ENCODE data around the gene SET.
"Not testable (repeated sequence)": the region's sequence is repeated elsewhere in the genome, so short reads cannot be mapped to it uniquely, and the experiment has no call there.

The SET gene

DNA sequence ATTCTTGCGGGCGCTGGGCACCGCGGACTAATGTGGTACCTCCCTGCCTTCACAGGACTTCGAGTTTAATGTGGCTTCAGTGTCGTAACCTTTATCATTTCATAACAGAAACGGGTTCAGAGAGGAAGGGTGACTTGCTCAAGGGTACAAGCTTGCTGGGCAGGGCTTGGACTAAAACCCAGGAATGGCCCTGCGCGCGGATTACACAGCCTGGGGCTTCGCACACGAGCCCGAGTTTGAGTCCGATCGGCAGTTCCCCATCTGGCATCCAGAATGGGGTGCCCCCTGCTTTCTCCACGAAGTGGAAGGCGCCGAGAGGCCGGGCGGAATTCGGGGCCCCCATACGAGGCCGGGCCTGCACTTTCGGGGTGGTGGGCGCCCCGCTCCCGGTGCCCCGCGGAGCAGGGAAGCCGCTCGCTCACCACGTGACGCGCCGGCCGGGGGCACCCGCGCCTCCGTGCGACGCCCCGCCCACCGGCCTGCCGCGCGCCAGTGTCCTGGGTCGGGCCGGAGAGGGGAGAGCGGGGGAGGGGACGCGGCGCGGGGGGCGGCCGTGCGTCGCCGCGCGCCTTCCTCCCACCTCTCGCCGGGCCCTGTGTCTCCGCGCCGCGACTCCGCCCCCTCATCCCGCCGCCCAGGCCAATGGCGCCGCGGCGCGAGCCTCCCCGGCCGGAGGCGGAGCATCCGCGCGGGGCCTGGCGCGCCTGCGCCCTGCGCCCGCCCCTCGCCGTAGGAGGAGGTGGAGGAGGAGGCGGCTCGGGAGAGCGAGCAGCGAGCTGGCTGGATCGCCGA is at the start of gene SET:
Gene SET (plus strand): TSS at position 722 of the 792 bp plus-strand sequence. CDS start 361 bp downstream, outside the sequence.
- DNase-seq: peak in 55 of 56 donors; percentile 52 to 94 (median 85)

GRCh38 chr9:128640603-128641002 is 48.4 kb upstream of the SET start:
- no peak for DNase-seq

GRCh38 chr9:128642675-128643245 is 46.3 kb upstream of the SET start:
- DNase-seq: no peak

- DNase-seq: no peak
These were observed 45.3 kb upstream of the SET start for GRCh38 chr9:128643519-128644300.

- DNase-seq: not testable (repeated sequence)
These were observed 40.8 kb upstream of the SET start for GRCh38 chr9:128648206-128648605.

GRCh38 chr9:128651798-128652197 is 37.2 kb upstream of the SET start:
- DNase-seq: no peak

GRCh38 chr9:128653908-128654307 is 35.1 kb upstream of the SET start:
- DNase-seq: no peak

DNA sequence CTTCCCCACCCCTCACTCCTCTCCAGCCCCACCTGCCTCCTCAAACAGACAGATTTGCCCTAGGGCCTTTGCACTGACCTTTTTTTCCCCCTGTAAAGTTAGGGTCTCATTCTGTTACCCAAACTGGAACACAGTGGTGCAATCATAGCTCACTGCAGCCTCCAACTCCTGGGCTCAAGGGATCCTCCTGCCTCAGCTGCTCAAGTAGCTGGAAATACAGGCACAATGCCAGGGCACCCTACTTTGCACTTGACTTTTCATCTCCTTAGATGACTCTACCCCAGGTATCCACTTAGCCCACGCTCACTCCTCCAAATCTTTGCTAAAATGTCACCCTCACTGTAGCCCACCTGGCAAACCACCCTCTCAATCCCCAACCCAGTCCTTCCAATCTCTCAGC is 34.5 kb upstream of the SET start:
- DNase-seq: no peak

DNA sequence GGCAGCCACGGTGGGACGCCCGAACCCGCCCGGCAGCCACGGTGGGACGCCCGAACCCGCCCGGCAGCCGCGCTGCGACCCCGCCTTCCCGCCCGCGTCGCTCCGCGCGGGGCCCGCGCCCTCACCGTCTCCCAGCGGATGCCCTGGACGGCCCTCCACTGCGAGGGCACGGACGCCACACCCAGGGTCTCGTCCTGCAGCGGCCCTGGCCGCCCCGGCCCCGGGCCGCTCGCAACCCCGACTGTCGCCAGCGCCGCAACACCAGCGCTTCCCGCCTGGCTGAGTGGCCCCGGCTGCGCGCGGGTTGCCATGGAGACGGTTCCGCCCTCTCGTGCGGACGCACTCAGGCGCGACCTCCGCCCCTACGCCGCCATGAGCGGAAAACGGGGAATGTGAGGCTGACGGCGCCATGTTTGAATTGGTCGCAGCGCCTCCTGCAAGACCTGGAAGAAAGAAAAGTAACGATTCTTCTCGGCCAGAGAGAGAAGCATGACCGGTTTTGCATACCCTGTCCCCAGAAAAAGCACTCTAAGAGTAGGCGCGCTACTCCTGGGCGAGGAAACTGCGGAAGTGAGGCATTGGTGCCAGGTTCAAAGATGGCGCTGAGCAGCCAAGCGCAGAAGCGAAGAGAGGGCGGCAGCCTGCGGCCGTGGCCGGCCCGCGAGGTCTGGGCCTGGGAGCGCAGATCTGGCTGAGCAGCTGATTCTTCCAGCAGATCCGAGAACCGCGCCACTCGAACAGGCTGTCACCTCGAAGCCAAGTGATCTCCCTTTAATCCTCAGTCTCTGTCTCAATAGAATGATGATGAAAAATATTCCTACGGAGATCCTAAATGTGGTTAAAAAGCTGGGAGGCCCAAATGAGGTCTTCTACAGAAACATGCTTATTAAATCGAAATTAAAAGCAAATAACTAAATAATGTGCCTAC is 32.3 kb upstream of the SET start, which contains the start of gene DYNC2I2:
Gene DYNC2I2 (minus strand): TSS at position 432 of the 928 bp plus-strand sequence. CDS start 121 bp downstream, at position 311.
- DNase-seq: peak in 55 of 56 donors; percentile 52 to 96 (median 89)

DNA sequence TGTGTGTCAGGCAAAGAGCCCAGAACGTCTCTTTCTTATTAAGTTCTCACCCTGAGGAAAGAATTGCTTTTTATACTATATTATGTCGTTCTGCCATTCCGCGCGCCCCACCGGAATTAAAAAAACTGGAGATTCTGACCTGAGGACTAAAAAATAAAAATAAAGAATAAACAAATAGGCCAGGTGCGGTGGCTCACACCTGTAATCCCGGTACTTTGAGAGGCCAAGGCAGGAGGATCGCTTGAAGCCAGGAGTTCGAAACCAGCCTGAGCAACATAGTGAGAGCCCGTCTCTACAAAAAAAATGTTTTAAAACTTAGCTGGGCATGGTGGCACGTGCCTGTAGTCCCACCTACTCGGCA is 31.7 kb upstream of the SET start:
- no peak for DNase-seq

DNA sequence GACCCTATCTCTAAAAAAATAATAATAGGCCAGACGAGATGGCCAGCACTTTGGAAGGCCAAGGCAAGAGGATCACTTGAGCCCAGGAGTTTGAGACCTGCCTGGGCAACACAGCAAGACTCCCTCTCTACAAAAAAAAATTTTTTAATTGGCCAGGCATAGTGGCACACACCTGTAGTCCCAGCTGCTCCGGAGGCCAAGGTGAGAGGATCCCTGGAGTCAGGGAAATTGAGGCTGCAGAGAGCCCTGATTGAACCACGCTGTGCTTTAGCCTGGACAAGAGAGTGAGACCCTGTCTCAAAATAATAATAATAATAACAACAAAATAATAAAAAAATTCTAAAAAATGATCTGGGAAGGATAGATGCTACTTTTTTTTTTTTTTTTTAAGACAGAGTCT is 31.2 kb upstream of the SET start:
- DNase-seq: no peak

GRCh38 chr9:128666481-128666941 is 22.5 kb upstream of the SET start:
- not testable (repeated sequence) for DNase-seq

DNA sequence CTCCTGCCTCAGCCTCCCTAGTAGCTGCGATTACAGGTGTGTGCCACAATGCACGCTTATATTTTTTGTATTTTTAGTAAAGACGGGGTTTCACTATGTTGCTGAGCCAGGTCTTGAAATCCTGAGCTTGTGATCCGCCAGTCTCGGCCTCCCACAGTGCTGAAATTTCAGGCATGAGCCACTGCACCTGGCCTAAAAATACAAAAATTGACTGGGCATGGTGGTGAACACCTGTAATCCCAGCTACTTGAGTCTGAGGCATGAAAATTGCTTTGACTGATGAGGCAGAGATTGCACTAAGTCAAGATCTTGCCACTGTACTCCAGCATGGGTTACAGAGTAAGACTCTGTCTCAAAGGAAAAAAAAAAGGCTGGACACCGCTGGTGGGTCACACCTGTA is 19.2 kb upstream of the SET start:
- no peak for DNase-seq

DNA sequence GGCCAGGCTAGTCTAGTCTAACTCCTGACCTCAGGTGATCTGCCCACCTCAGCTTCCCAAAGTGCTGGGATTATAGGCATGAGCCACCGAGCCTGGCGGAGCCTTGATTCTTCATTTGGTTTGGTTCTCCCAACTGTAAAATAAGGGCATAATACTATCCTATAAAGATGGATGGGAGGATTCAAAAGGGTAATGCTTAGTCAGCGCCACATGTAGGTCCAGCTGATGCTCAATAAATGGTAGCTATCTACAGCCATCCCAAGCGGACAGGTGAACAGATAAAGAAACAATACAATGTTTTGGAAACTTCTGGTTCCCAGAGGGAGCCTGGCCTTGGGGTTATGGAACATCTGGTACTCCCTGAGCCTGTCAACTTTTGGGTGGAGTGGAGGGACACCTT is 13.6 kb upstream of the SET start:
- DNase-seq: no peak

GRCh38 chr9:128677794-128678193 is 11.2 kb upstream of the SET start:
- DNase-seq: no peak

DNA sequence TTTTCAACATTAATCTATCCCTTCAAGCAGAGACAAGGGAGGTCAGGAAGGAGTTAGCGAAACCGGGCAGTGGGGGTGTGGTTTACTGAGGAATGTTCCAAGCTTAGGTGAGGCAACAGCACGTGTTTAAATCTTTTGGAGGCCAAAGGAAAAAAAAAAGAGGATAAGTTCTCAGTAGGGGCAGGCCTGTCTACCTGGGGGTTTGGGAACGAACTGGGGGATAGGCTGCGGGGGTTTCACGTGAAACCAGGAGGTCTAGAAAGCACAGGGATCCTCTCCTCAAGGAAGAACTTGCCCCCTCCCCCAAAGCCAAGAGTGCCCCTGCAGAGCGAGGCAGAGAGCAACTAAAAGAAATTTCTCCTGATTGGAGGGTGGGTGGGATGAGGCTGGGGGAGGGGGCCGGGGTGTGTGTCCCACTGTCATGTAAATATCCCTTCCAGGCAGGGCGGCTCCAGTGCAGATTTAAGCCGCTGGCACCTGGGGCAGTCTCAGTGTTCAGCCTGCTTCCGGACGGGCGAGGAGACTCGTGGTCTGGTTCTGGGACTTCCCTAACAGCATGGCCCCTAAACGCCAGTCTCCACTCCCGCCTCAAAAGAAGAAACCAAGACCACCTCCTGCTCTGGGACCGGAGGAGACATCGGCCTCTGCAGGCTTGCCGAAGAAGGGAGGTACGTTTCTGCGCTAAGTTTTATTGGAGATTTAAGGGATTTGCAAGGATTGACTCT is 5.5 kb upstream of the SET start:
- DNase-seq: peak in 5 of 56 donors; percentile 3 to 13 (median 8)

DNA sequence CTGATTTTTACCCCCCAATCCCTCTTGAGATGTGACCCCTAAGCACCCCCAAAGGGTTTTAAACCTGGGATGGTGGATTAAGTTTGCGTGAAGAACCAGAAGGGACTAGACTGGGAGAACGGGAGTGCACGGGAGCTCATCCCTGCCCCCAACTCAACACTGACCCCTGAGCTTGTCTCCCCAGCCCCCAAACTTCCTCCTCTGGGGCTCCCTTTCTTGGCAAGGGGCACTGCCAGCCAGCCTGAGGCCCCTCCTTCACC is 5.0 kb upstream of the SET start:
- DNase-seq: no peak

GRCh38 chr9:128684325-128685199 is 4.5 kb upstream of the SET start:
- peak in 27 of 56 donors; percentile 3 to 54 (median 14) for DNase-seq
